ENCODE data around the gene BCL6.

DNA sequence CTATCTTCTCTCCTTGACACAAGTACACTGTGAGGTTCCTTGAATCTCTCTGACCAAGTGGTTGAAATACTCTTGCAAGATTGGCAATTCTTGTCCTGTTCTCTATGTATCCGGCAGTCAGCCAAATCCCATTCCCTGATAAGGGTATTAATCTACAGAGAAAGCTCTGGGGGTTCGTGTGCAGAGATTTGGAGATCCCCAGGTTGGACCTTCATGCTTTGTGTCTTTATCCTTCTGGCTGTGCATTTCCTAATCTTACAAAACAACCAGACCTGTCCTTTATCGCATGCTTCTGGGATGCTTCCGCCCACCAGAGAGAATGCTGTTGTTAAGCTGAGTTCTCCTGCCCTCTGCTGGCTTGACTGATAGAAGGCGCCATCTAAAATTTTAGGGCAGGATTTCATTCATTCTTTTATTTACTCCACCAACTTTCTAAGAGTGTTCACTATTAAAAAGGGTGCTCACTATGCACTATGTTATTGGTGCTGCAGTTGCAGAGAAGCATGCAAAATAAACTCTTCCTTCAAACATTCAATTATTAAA lies 66.5 kb downstream of the BCL6 start:
- TF ChIP-seq POLR2A (IDR thresholded peaks at IDR 0.05) = no peak
- TF ChIP-seq, protein P1, sequence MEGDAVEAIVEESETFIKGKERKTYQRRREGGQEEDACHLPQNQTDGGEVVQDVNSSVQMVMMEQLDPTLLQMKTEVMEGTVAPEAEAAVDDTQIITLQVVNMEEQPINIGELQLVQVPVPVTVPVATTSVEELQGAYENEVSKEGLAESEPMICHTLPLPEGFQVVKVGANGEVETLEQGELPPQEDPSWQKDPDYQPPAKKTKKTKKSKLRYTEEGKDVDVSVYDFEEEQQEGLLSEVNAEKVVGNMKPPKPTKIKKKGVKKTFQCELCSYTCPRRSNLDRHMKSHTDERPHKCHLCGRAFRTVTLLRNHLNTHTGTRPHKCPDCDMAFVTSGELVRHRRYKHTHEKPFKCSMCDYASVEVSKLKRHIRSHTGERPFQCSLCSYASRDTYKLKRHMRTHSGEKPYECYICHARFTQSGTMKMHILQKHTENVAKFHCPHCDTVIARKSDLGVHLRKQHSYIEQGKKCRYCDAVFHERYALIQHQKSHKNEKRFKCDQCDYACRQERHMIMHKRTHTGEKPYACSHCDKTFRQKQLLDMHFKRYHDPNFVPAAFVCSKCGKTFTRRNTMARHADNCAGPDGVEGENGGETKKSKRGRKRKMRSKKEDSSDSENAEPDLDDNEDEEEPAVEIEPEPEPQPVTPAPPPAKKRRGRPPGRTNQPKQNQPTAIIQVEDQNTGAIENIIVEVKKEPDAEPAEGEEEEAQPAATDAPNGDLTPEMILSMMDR (IDR thresholded peaks at IDR 0.05 in 4 of 5, conservative IDR thresholded peaks at IDR 0.05 in 1 of 5) = peak in 4 of 5 experiments; percentile 1 to 46 (median 25)
